GM10266 (cell line): ENCODE data around the gene ATP5PD.
"Not testable (repeated sequence)": the region's sequence is repeated elsewhere in the genome, so short reads cannot be mapped to it uniquely, and the experiment has no call there.

ENCODE experiments used
- DNase-seq: peaks from one replicate; pipeline ENCODE4 v3.0.0; 2012; ENCODE audit errors: extremely low spot score
- CTCF ChIP-seq: IDR thresholded peaks from 2 replicates; pipeline ENCODE4 v1.5.1; 2012; ENCODE audit warnings: mild to moderate bottlenecking, low read depth; ENCODE audit not compliant: control insufficient read depth, insufficient read depth; ENCODE audit errors: missing control alignments

The ATP5PD gene

GRCh38 chr17:75047398-75048098 lies 779 bp upstream of the ATP5PD start:
- TF ChIP-seq CTCF = no peak
- peak; percentile 43 for DNase-seq

- DNase-seq = not testable (repeated sequence)
Observed at GRCh38 chr17:75045946-75046406, 793 bp downstream of the ATP5PD start.

GRCh38 chr17:75044716-75045115 lies 2.1 kb downstream of the ATP5PD start:
- no peak for TF ChIP-seq CTCF
- no peak for DNase-seq

- DNase-seq = not testable (repeated sequence)
Observed at GRCh38 chr17:75043789-75044188, 3.0 kb downstream of the ATP5PD start.

GRCh38 chr17:75041656-75042280 lies 5.0 kb downstream of the ATP5PD start:
- TF ChIP-seq CTCF = no peak
- no peak for DNase-seq

- DNase-seq = no peak
Observed at GRCh38 chr17:75039238-75039637, 7.5 kb downstream of the ATP5PD start.

GRCh38 chr17:75036643-75037268 lies 10.0 kb downstream of the ATP5PD start:
- DNase-seq = no peak
- TF ChIP-seq CTCF = no peak

More at GRCh38 chr17:75039238-75039637, 7.5 kb downstream of the ATP5PD start:
- no peak for TF ChIP-seq CTCF

- TF ChIP-seq CTCF = peak; percentile 9
- peak; percentile 77 for DNase-seq
Observed at GRCh38 chr17:75034236-75034908, 12.4 kb downstream of the ATP5PD start.
